ENCODE measurements around the gene NOB1. TPM values are rescaled to one million over a fixed set of nuclear protein-coding genes. Genes with fewer than 3 reads are reported as not detected.

NOB1 gene
- total and polyA plus RNA-seq, 9 of the 15 experiments (the other 6 are each of a cell fraction or from before 2014, with no cell fraction given), result 42.4 to 148 (median 116) TPM

- TF ChIP-seq AFF1 (IDR thresholded peaks at IDR 0.05; ENCODE audit: low read depth in 1 of 2, partially characterized antibody in 2 of 2), result peak in 1 of 2 experiments; percentile 77
- 0 out of 2 replicates have a peak, but pooled peaks have one; percentile 16 for TF ChIP-seq DMBX1 (CRISPR knock-in tag; IDR thresholded peaks at IDR 0.05; ENCODE audit: borderline replicate concordance)
- TF ChIP-seq ZBTB5 (IDR thresholded peaks at IDR 0.05), result no peak
- TF ChIP-seq STAT5B (CRISPR knock-in tag; IDR thresholded peaks at IDR 0.05), result no peak
- TF ChIP-seq ZNF76 (CRISPR knock-in tag; IDR thresholded peaks at IDR 0.05; ENCODE audit: borderline replicate concordance), result no peak
- no peak for TF ChIP-seq SMARCA5 (IDR thresholded peaks at IDR 0.05)
- no peak for TF ChIP-seq SAFB2 (IDR thresholded peaks at IDR 0.05; ENCODE audit: borderline replicate concordance, low read depth, low read length, severe bottlenecking)
- no peak for TF ChIP-seq KDM1A (IDR thresholded peaks at IDR 0.05)
- no peak for TF ChIP-seq PHB2 (IDR thresholded peaks at IDR 0.05; ENCODE audit: low read depth)
- TF ChIP-seq BMI1 (IDR thresholded peaks at IDR 0.05; ENCODE audit: low read length), result no peak
- TF ChIP-seq, protein P1, sequence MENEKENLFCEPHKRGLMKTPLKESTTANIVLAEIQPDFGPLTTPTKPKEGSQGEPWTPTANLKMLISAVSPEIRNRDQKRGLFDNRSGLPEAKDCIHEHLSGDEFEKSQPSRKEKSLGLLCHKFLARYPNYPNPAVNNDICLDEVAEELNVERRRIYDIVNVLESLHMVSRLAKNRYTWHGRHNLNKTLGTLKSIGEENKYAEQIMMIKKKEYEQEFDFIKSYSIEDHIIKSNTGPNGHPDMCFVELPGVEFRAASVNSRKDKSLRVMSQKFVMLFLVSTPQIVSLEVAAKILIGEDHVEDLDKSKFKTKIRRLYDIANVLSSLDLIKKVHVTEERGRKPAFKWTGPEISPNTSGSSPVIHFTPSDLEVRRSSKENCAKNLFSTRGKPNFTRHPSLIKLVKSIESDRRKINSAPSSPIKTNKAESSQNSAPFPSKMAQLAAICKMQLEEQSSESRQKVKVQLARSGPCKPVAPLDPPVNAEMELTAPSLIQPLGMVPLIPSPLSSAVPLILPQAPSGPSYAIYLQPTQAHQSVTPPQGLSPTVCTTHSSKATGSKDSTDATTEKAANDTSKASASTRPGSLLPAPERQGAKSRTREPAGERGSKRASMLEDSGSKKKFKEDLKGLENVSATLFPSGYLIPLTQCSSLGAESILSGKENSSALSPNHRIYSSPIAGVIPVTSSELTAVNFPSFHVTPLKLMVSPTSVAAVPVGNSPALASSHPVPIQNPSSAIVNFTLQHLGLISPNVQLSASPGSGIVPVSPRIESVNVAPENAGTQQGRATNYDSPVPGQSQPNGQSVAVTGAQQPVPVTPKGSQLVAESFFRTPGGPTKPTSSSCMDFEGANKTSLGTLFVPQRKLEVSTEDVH (IDR thresholded peaks at IDR 0.05; ENCODE audit: low read depth, partially characterized antibody), result peak; percentile 74
- no peak for TF ChIP-seq PTRF (tag; IDR thresholded peaks at IDR 0.05)
- TF ChIP-seq FOXA1 (IDR thresholded peaks at IDR 0.05; ENCODE audit: borderline replicate concordance), result no peak
- TF ChIP-seq XRCC4 (IDR thresholded peaks at IDR 0.05; ENCODE audit: extremely low read depth, insufficient read depth, insufficient read length), result no peak
- TF ChIP-seq ELK1 (CRISPR knock-in tag; IDR thresholded peaks at IDR 0.05), result no peak
- no peak for TF ChIP-seq ZBTB8A (IDR thresholded peaks at IDR 0.05; ENCODE audit: partially characterized antibody)
- TF ChIP-seq CEBPB (tag; IDR thresholded peaks at IDR 0.05), result no peak
- peak; percentile 33 to 75; a peak in 3 of 4 replicates for TF ChIP-seq FOXK2 (conservative IDR thresholded peaks at IDR 0.05 in 1 of 2, IDR thresholded peaks at IDR 0.05 in 1 of 2; ENCODE audit: low read depth in 2 of 2)
Measured at GRCh38 chr16:69761983-69762813, 7.5 kb upstream of the NOB1 start, which contains the start of gene WWP2 (continued).

All from K562 (cell line).